ENCODE measurements around the gene NRDE2.

- TF ChIP-seq, protein P1, sequence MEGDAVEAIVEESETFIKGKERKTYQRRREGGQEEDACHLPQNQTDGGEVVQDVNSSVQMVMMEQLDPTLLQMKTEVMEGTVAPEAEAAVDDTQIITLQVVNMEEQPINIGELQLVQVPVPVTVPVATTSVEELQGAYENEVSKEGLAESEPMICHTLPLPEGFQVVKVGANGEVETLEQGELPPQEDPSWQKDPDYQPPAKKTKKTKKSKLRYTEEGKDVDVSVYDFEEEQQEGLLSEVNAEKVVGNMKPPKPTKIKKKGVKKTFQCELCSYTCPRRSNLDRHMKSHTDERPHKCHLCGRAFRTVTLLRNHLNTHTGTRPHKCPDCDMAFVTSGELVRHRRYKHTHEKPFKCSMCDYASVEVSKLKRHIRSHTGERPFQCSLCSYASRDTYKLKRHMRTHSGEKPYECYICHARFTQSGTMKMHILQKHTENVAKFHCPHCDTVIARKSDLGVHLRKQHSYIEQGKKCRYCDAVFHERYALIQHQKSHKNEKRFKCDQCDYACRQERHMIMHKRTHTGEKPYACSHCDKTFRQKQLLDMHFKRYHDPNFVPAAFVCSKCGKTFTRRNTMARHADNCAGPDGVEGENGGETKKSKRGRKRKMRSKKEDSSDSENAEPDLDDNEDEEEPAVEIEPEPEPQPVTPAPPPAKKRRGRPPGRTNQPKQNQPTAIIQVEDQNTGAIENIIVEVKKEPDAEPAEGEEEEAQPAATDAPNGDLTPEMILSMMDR (IDR thresholded peaks at IDR 0.05), result no peak
- no peak for TF ChIP-seq POLR2A (IDR thresholded peaks at IDR 0.05)
Measured at GRCh38 chr14:90275458-90275814, 56.3 kb downstream of the NRDE2 start.
